OCI-LY1 (cell line): ENCODE measurements around the gene RNMT.
"Not testable (repeated sequence)": the region's sequence is repeated elsewhere in the genome, so short reads cannot be mapped to it uniquely, and the experiment has no call there.

ENCODE experiments used
- H2AFZ ChIP-seq: fragments of 200-600 bp; sonication (generic), shearing (Covaris generic); 2 replicates; pipeline ENCODE4 v1.6.0; 2014; ENCODE audit warnings: antibody characterized with exemption, mild to moderate bottlenecking, low read length
- H3F3A ChIP-seq: fragments of 200-600 bp; sonication (generic), shearing (Covaris generic); 2 replicates; pipeline ENCODE4 v1.6.0; 2014; ENCODE audit warnings: mild to moderate bottlenecking, antibody characterized with exemption, low read length, moderate library complexity; ENCODE audit not compliant: insufficient read depth
- H3K27ac ChIP-seq: fragments of 200-600 bp; sonication (generic); 2 replicates; pipeline ENCODE4 v1.5.1; 2014; ENCODE audit warnings: low read length, mixed run types, mild to moderate bottlenecking, low read depth; ENCODE audit not compliant: poor library complexity, severe bottlenecking
- H3K27me3 ChIP-seq: fragments of 200-600 bp; sonication (generic); 2 replicates; pipeline ENCODE4 v1.6.0; 2014; ENCODE audit warnings: antibody characterized with exemption, mild to moderate bottlenecking, low read length, moderate library complexity; ENCODE audit not compliant: insufficient read depth
- H3K36me3 ChIP-seq: fragments of 200-600 bp; sonication (generic); 2 replicates; pipeline ENCODE4 v1.6.1; 2014; ENCODE audit warnings: mild to moderate bottlenecking, antibody characterized with exemption, low read length, moderate library complexity, mixed read lengths; ENCODE audit not compliant: insufficient read depth
- H3K4me1 ChIP-seq: fragments of 200-600 bp; sonication (generic); 2 replicates; pipeline ENCODE4 v1.5.1; 2014; ENCODE audit warnings: mild to moderate bottlenecking, low read length, moderate library complexity; ENCODE audit not compliant: insufficient read depth, severe bottlenecking
- H3K4me2 ChIP-seq: fragments of 200-600 bp; sonication (generic), shearing (Covaris generic); 2 replicates; pipeline ENCODE4 v1.6.1; 2014; ENCODE audit warnings: low read length
- H3K4me3 ChIP-seq: fragments of 200-600 bp; sonication (generic); 2 replicates; pipeline ENCODE4 v1.5.1; 2014; ENCODE audit warnings: low read length, low read depth, mild to moderate bottlenecking, mixed read lengths; ENCODE audit not compliant: poor library complexity, severe bottlenecking
- H3K79me2 ChIP-seq: fragments of 200-600 bp; shearing (Covaris generic); 2 replicates; pipeline ENCODE4 v1.6.1; 2016; ENCODE audit warnings: mixed run types, low read length, mixed read lengths; ENCODE audit not compliant: insufficient read depth
- H3K9ac ChIP-seq: fragments of 200-600 bp; sonication (generic), shearing (Covaris generic); 2 replicates; pipeline ENCODE4 v1.6.1; 2014; ENCODE audit warnings: mild to moderate bottlenecking, low read length, mixed read lengths
- H3K9me2 ChIP-seq: fragments of 200-600 bp; sonication (generic), shearing (Covaris generic); 2 replicates; pipeline ENCODE4 v1.6.1; 2014; ENCODE audit warnings: low read depth, mild to moderate bottlenecking, low read length, mixed read lengths
- H3K9me3 ChIP-seq: fragments of 200-600 bp; shearing (Covaris generic); 2 replicates; pipeline ENCODE4 v1.6.1; 2014; ENCODE audit warnings: low read length, mixed read lengths
- H4K20me1 ChIP-seq: fragments of 200-600 bp; sonication (generic), shearing (Covaris generic); 2 replicates; pipeline ENCODE4 v1.6.0; 2016; ENCODE audit warnings: mild to moderate bottlenecking, low read length; ENCODE audit not compliant: insufficient read depth
- CTCF ChIP-seq: fragments of 200-600 bp; sonication (generic), shearing (Covaris generic); IDR thresholded peaks from 2 replicates; pipeline ENCODE4 v1.5.1; 2017; ENCODE audit warnings: mild to moderate bottlenecking, antibody characterized with exemption, low read length, moderate library complexity, mixed read lengths
- EZH2 ChIP-seq: fragments of 200-600 bp; sonication (generic), shearing (Covaris generic); IDR thresholded peaks from 2 replicates; pipeline ENCODE4 v1.8.0; 2017; ENCODE audit warnings: borderline replicate concordance, mixed run types, mild to moderate bottlenecking, antibody characterized with exemption, low read length, moderate library complexity, mixed read lengths

Gene RNMT

GRCh38 chr18:13746633-13747032 lies 20.2 kb downstream of the RNMT start:
- TF ChIP-seq CTCF: no peak
- TF ChIP-seq EZH2: no peak
- no peak overlapping the region for H2AFZ ChIP-seq
- no peaks in the 10 kb centered on the region for H3K9me3 ChIP-seq
- H3F3A ChIP-seq: no peaks in the 10 kb centered on the region
- H3K9ac ChIP-seq: no peak overlapping the region
- no peak overlapping the region for H3K27ac ChIP-seq
- peaks cover 5% of the 10 kb centered on the region for H3K4me1 ChIP-seq
- H4K20me1 ChIP-seq: no peaks in the 10 kb centered on the region
- no peaks in the 10 kb centered on the region for H3K27me3 ChIP-seq
- no peak overlapping the region for H3K4me3 ChIP-seq
- H3K9me2 ChIP-seq: no peaks in the 10 kb centered on the region
- no peaks in the 10 kb centered on the region for H3K79me2 ChIP-seq
- H3K4me2 ChIP-seq: no peak overlapping the region
- H3K36me3 ChIP-seq: peaks cover 87% of the 10 kb centered on the region

- not testable (repeated sequence) for H3F3A ChIP-seq, H3K79me2 ChIP-seq, H3K27ac ChIP-seq, H3K4me3 ChIP-seq, H3K9me2 ChIP-seq, H3K9me3 ChIP-seq, H3K9ac ChIP-seq, H3K27me3 ChIP-seq, H2AFZ ChIP-seq, H3K4me2 ChIP-seq, H3K4me1 ChIP-seq, H4K20me1 ChIP-seq
- H3K36me3 ChIP-seq: peaks cover 91% of the 10 kb centered on the region
Measured at GRCh38 chr18:13751599-13751998, 25.1 kb downstream of the RNMT start.

- no peak overlapping the region for H3K27ac ChIP-seq
- no peaks in the 10 kb centered on the region for H3K9me3 ChIP-seq
- H3K27me3 ChIP-seq: no peaks in the 10 kb centered on the region
- H3K9me2 ChIP-seq: no peaks in the 10 kb centered on the region
- H3K4me1 ChIP-seq: no peaks in the 10 kb centered on the region
- no peak overlapping the region for H3K4me3 ChIP-seq
- H3K9ac ChIP-seq: no peak overlapping the region
- no peak overlapping the region for H2AFZ ChIP-seq
- H3K79me2 ChIP-seq: no peaks in the 10 kb centered on the region
- no peaks in the 10 kb centered on the region for H4K20me1 ChIP-seq
- peaks cover 89% of the 10 kb centered on the region for H3K36me3 ChIP-seq
- H3K4me2 ChIP-seq: no peak overlapping the region
- no peaks in the 10 kb centered on the region for H3F3A ChIP-seq
- TF ChIP-seq CTCF: no peak
- no peak for TF ChIP-seq EZH2
Measured at GRCh38 chr18:13756261-13756660, 29.8 kb downstream of the RNMT start.

GRCh38 chr18:13756671-13757070 lies 30.2 kb downstream of the RNMT start:
- Histone ChIP-seq H3K9ac (no peak overlapping the region), H3K9me2 (no peaks in the 10 kb centered on the region), H3K79me2 (no peaks in the 10 kb centered on the region), H3K9me3 (no peaks in the 10 kb centered on the region), H3K27ac (no peak overlapping the region), H2AFZ (no peak overlapping the region), H3K4me2 (no peak overlapping the region), H3K4me3 (no peak overlapping the region), H4K20me1 (no peaks in the 10 kb centered on the region), H3K36me3 (peaks cover 91% of the 10 kb centered on the region), H3K27me3 (no peaks in the 10 kb centered on the region), H3F3A (no peaks in the 10 kb centered on the region), H3K4me1 (no peaks in the 10 kb centered on the region)
- no peak for TF ChIP-seq EZH2
- no peak for TF ChIP-seq CTCF
